NCI-H82 (cell line): Measurements from ENCODE around the gene TRAF4.
"Not testable (repeated sequence)": the region's sequence is repeated elsewhere in the genome, so short reads cannot be mapped to it uniquely, and the experiment has no call there.

Experiments used
- DNase-seq: peaks from one replicate; lab custom pipeline; 2025; lab: John Stamatoyannopoulos, UW

TRAF4 gene

DNA sequence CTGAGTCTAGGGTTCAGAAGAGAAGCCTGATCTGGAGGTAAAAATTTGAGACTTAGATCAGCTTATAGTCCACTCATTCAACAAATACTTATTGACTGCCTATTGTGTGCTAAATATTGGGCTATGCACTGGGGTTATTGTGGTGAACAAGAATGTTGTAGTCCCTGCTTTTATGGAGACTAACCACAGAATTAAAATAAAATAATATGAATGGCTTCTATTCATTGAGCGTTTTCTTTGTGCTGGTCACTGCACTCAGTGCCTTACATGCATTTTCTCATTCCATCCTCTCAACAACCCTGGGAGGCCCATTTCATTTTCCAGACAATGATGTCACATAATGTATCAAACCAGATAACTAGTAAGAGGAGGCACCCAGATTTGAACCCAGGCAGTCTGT is 10.5 kb upstream of the TRAF4 start:
- DNase-seq: no peak

DNA sequence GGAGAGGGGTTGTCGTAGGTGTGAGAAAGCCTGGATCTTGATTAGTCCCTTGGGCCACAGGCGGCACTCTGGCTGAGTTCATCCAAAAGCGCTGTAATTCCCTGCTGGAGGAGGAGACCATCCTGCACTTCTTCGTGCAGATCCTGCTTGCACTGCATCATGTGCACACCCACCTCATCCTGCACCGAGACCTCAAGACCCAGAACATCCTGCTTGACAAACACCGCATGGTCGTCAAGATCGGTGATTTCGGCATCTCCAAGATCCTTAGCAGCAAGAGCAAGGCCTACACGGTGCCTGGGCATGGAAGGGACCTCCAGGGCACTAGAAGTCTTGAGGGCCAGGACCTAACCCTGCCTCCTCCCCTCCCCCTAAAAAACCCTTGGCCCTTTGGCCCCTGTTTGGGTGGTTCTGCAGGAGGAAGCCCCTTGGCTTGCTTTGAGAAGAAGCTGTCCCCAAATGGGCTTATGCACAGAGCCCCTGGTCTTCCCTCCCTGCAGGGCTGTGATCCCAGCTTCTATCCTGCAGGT is 9.0 kb upstream of the TRAF4 start:
- DNase-seq: no peak

DNA sequence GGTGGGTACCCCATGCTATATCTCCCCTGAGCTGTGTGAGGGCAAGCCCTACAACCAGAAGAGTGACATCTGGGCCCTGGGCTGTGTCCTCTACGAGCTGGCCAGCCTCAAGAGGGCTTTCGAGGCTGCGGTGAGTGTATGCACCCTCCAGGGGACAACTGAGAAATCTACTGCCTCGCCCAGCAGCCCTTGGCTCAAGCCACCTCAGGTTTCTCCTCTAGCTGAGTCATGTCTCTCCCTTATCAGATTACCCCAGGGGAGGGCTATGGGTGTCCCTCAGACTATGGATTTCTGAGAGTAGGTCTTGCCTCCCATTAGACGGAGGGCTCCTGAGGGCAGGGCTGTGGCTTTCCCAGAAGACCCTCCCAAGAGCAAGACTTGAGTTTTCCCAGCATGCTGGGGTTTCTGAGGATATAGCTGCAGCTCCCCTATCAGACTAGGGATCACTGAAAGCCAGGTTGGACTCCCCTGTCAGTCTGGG is 8.5 kb upstream of the TRAF4 start:
- DNase-seq: no peak

DNA sequence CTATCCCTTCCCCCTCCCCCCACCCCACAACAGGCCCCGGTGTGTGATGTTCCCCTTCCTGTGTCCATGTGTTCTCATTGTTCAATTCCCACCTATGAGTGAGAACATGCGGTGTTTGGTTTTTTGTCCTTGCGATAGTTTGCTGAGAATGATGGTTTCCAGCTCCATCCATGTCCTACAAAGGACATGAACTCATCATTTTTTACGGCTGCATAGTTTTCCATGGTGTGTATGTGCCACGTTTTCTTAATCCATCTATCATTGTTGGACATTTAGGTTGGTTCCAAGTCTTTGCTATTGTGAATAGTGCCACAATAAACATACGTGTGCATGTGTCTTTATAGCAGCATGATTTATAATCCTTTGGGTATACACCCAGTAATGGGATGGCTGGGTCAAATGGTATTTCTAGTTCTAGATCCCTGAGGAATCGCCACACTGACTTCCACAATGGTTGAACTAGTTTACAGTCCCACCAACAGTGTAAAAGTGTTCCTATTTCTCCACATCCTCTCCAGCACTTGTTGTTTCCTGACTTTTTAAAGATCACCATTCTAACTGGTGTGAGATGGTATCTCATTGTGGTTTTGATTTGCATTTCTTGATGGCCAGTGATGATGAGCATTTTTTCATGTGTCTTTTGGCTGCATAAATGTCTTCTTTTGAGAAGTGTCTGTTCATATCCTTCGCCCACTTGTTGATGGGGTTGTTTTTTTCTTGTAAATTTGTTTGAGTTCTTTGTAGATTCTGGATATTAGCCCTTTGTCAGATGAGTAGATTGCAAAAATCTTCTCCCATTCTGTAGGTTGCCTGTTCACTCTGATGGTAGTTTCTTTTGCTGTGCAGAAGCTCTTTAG is 7.7 kb upstream of the TRAF4 start:
- not testable (repeated sequence) for DNase-seq

DNA sequence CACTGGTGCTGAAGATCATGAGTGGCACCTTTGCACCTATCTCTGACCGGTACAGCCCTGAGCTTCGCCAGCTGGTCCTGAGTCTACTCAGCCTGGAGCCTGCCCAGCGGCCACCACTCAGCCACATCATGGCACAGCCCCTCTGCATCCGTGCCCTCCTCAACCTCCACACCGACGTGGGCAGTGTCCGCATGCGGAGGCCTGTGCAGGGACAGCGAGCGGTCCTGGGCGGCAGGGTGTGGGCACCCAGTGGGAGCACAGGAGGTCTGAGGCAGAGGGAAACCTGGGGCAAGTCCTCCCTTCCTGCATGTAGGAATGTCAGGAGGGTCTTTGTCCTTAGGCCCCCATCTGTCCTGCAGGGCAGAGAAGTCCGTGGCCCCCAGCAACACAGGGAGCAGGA is 6.5 kb upstream of the TRAF4 start:
- no peak for DNase-seq

DNA sequence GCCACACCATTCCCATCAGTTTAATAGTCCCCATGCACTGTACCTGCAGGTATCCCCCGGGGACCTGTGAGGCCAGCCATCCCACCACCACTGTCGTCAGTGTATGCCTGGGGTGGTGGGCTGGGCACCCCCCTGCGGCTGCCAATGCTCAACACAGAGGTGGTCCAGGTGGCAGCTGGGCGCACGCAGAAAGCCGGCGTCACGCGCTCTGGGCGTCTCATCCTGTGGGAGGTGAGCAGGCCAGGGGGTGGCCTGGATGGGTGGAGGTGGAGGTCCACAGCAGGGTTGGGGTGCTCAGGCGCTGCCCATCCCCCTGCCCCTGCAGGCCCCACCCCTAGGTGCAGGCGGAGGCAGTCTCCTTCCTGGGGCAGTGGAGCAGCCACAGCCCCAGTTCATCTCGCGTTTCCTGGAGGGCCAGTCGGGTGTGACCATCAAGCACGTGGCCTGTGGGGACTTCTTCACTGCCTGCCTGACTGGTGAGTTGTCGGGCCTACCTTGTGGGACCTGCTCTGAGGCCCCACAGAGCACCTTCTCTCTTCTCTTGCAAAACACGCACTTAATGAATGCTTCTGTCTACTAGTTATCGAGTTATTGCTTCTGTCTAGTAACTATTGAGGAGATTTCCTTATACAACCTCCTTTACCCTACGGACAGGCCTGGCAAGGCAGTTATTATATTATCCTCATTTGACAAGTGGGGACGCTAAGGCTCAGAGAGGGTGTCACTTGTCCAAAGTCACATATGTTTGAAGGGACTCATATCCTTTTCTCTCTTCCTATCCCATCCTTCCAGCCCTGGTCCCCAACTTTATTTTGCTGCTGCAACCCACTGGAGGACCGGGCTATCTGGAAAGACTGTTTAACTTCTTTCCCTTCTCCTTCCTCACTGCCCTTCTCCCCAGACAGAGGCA is 5.8 kb upstream of the TRAF4 start:
- no peak for DNase-seq

DNA sequence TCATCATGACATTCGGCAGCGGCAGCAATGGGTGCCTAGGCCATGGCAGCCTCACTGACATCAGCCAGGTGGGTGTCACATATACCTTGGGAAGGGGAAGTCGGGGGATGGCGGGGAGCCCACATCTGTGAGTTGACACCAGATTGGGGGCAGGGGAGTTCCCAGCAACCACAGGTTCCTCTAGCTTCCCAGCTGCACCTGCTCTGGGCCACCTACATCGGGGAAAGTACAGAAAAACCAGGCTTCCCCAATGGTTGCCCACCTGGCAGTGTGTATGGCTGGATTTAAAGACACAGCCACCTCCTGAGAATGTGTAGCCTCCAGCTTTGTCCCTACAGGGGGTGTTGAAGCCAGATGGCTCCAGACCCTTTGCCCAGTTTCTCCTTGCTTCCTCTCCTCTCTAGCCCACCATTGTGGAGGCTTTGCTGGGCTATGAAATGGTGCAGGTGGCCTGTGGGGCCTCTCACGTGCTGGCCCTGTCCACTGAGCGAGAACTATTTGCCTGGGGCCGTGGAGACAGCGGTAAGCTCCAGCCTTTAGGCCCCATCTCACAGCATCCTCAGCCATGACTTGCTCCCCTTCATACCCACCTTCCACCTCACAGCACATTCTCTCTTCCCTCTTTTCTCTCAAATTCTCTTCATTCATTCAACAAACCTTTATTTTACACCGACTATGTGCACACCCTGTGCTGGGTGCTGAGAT is 5.0 kb upstream of the TRAF4 start:
- no peak for DNase-seq

DNA sequence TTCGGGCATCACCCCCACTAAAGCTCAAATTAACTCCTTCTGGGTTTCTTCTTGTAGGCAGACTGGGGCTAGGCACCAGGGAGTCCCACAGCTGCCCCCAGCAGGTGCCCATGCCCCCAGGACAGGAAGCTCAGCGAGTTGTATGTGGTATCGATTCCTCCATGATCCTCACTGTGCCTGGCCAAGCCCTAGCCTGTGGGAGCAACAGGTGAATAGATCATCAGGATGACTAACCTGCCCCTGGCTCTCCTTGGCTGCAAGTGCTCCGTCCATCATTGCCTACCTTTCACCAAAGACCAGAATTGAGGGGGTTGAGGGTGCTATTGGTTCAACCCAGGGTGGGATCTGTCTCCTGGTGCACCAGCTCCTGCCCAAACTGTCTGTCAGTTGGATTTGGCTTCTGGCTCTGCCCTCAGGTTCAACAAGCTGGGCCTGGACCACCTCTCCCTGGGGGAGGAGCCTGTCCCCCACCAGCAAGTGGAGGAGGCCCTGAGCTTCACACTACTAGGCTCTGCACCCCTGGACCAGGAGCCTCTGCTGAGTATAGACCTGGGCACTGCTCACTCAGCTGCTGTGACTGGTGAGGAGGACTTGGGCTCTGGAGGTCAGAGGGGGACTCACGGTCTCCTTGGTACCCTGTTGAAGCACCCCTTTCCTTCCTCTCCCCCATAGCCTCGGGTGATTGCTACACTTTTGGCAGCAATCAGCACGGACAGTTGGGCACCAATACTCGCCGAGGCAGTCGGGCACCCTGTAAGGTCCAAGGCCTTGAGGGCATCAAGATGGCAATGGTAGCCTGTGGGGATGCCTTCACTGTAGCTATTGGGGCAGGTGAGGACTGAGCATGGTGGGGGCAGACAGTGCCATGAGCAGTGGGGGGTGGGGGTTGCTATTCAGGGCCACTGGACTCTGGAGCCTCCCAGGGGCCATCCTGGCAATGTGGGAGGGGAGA is 3.1 kb upstream of the TRAF4 start:
- no peak for DNase-seq

DNA sequence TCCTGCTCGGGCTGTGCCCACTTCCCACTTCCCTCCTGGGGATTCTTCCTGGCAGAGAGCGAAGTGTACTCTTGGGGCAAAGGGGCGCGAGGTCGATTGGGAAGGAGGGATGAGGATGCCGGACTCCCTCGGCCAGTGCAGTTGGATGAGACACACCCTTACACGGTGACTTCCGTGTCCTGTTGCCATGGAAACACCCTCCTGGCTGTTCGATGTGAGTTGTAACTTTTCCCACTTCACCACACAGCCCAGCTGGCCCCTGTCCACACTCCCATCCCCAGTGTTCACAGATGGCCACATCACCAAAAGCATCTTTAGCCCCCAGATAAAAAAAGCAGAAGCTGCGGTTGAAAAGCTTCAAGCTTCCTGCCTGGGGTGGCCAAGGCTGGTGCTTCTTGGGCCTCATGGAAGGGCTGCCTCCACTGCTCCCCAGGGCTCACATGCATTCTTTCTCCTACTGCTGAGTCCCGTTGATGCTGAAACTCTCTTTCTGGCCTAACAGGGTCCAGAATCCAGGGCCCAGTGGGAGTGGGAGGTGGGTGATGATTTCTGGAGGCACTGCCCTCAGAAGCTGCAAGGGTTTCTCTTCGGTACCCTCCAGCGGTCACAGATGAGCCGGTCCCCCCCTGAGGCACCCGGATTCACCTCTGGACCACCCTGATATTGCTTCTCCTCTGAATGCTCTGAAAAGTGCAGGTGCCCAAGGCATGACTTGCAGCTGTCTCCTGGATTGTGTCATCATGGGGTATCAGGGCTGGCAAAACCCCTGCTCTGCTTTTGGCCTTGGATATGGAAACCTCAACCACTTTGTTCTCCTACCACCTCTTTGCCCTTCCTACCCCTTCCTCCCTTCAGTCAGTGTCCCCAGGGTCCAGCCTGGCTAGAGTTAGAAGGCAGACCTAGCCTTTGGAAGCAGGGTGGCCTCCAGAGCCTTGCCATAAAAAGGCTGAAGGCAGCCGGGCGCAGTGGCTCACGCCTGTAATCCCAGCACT is 2.2 kb upstream of the TRAF4 start:
- no peak for DNase-seq

DNA sequence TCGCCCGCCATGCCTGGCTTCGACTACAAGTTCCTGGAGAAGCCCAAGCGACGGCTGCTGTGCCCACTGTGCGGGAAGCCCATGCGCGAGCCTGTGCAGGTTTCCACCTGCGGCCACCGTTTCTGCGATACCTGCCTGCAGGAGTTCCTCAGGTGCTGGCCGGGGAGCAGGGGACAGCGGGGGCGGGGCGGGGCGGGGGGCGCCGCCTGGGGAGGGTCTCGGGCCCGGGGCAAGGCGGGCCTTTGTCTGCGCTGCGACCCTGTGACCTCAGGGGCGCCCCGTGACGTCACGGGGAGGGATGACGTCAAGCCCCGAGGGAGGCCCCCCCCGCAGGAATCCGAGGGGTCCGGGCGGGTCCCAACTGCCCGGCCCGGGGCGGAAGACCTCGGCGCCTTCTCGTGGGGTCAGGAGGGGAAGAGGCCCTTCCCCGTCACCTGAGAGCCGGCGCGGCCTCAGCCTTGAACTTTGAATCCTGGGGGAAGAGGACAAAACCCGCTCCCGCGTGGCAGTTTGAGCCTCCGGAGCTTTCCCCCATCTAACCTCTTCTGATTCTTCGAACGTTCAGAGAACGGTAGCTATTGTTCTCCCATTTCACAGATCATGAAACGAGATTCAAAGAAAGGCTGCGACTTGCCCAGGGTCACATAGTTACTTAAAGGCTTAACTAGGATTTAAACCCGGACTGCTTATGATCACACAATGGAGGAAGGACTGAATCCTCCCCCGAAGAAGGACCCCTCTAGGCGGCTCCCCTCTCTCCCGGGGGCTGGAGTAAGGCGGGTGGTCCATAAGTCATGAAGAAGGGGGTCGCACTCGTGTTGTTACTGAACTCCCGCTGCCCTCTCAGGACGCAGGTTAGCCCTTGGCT is 527 bp downstream of the TRAF4 start:
- peak; percentile 77 for DNase-seq

DNA sequence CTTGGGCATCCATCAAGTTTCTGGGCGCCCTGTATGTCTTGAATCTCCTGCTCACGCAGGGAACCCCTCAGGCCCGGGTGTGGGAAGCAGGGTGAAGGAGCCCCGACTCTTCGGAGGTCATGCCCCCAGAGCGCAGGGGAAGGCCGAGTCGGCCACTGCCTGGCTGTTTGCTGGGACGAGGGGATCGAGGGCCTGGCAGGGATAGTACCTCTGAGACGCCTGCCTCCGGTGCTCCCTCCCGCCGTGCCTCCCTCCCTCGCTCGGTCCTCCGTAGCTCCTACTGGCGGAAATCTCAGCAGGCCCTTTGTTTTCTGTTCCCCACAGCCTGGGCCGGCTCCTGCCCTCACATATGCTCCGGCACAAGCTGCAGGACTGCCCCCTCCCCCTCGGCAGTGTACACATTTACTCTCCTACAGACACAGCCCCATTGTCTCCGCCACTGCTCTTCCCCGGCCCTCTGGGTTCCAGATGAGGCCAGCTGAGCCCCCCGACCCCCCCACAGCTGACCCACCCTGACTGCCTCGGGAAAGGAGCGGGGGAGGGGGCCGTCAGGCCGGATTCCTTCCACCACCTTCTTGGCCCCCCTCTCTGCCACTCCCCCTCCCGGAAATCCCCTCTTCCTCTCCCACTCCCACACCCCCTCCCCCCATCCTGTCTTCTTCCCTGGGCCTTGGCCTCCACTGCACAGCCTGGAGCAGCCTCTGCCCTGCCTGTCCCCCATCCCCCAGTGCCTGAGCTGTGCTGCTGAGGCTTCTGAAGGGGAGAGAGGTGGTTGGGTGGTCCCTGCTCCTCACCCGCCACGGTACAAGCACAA is 1.4 kb downstream of the TRAF4 start:
- peak; percentile 82 for DNase-seq

DNA sequence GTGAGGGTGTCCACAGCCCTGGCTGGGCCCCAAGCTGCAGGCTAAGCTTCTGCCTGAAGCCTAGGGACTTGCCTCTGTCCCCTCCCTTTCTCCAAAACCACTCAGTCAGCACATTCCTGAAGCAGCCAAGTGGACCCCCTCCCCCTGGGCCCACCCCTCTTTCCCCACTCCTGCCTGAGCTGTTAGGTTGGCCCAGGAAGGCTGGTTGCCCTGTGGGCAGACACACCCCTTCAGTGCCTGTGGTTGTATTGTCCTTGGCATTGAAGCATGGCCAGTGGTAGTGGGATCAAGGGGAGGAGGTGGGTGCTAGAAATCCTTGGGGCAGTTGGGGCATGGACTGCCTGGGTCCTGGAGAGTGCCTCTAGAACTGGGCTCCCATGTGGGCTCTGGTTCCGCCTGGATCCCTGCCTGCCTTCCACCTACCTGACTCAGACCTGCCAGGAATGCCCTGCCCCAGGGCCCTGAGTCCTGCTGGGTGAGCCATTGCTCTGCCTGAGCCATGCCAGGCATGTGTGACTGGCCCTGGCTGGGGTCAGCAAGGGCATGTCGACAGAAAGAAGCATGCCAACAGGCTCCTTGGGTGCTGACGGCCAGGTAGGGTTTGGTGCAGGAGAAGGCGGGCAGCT is 2.1 kb downstream of the TRAF4 start:
- DNase-seq: no peak

DNA sequence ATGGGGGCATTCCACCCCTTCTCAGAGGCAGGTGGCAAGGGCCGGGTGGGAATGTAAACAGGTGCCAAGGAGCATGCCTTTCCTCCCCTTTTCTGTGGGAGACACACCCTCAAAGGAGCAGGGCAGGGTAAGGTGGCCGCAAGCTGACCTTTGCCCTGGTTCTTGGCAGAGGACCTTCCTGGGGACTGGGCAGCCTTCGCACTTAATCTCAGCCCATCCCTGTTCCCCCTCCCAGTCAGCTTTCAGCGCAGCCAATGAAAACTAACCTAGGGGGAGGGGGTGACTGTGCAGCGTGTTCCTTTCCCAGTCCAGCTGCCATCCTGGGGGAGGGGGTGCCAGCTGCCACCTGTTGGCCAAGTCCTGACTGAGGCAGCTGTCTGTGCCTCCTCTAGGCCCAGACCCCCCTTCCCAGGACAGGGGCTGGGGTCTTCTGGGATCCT is 2.8 kb downstream of the TRAF4 start:
- DNase-seq: peak; percentile 95

DNA sequence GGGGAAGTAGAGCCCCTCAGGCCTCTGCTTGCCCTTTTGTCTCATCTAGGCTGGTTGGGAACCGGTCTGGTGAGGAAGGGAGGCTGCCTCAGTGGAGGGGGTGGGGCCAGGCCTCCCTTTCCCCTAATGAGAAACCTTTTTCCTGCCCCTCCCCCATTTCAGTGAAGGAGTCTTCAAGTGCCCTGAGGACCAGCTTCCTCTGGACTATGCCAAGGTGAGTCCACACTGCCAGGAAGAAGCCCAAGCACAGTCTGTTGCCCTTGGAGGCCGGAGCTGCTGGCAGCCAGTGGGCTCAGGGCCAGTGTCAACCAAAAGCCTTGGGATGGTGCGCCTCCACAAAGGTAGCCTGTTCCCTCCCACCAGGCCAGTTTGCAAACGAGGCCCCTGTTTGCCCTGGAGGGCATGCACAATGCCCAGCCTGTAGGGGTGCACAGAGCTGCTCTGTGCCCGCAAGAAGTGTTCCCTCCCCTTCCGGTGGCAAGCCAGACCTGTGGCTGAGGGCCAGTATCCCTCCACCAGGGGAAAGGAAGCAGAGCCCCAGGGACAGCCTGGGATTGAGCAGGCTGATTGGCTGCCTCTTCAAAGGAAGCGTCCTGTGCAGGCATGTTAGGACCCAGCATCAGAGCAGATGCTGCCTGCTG is 3.4 kb downstream of the TRAF4 start:
- no peak for DNase-seq

DNA sequence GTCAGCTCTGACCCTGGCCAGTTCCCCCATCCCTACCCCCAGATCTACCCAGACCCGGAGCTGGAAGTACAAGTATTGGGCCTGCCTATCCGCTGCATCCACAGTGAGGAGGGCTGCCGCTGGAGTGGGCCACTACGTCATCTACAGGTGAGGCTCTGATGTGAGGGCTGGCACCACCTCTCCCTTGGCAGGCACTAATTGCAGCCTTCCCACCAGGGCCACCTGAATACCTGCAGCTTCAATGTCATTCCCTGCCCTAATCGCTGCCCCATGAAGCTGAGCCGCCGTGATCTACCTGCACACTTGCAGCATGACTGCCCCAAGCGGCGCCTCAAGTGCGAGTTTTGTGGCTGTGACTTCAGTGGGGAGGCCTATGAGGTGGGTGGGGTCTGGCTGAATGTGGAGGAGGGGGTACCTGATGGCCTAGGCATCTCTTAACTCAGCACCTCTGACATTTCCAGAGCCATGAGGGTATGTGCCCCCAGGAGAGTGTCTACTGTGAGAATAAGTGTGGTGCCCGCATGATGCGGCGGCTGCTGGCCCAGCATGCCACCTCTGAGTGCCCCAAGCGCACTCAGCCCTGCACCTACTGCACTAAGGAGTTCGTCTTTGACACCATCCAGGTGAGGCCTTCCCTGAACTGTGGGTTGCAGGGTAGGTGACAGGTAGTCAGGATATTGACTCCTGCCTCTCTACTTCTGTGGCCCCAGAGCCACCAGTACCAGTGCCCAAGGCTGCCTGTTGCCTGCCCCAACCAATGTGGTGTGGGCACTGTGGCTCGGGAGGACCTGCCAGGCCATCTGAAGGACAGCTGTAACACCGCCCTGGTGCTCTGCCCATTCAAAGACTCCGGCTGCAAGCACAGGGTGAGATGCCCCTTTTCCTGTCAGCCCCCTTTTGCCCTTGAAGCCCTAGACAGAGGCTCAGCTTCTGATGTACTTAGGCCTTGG is 4.3 kb downstream of the TRAF4 start:
- DNase-seq: no peak
